Activated naive CD4-positive, alpha-beta T cell treated with anti-CD3 and anti-CD28 coated beads, Interleukin-2, amount 50 U/mL, for 24 hours (primary cell): Measurements from ENCODE around the gene TMEM263.
A peak's percentile ranks its signal among the peaks of the same experiment; 100 is the strongest.

Experiments used
- H3K27ac Mint-ChIP-seq: one replicate; pipeline ENCODE4 v1.8.0; 2021; ENCODE audit warnings: mild to moderate bottlenecking, mixed read lengths
- H3K27me3 Mint-ChIP-seq: one replicate; pipeline ENCODE4 v1.8.0; 2021; ENCODE audit warnings: mixed read lengths
- H3K36me3 Mint-ChIP-seq: one replicate; pipeline ENCODE4 v1.8.0; 2021; ENCODE audit warnings: mixed read lengths
- H3K4me1 Mint-ChIP-seq: one replicate; pipeline ENCODE4 v1.8.0; 2021; ENCODE audit warnings: mixed read lengths
- H3K4me3 Mint-ChIP-seq: one replicate; pipeline ENCODE4 v1.8.0; 2021; ENCODE audit warnings: mild to moderate bottlenecking, mixed read lengths
- H3K9me3 Mint-ChIP-seq: one replicate; pipeline ENCODE4 v1.8.0; 2021; ENCODE audit warnings: mixed read lengths

TMEM263 gene

DNA sequence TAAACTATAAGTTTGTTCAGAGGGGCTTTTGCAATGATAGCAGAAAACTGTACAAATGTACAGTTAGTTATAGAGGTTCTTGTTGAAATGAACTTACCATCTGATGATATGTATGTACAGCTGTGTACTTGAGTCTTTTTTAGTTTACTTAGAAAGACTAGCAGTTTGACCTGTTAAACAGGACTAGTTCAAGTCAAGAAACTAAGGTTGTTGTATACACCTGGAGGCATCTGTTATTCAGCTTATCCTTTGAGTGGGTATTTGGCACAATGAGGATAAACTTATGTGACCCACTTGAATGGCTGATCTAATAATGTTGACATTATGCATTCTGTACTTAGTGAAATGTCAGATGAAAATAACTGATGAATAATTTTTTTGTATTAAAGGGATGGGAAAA lies 17.8 kb downstream of the TMEM263 start:
- H3K4me1 Mint-ChIP-seq = peaks cover 31% of the 10 kb centered on the region
- no peak overlapping the region for H3K4me3 Mint-ChIP-seq
- H3K36me3 Mint-ChIP-seq = peaks cover 11% of the 10 kb centered on the region
- no peak overlapping the region for H3K27ac Mint-ChIP-seq
- no peaks in the 10 kb centered on the region for H3K27me3 Mint-ChIP-seq
- no peaks in the 10 kb centered on the region for H3K9me3 Mint-ChIP-seq

DNA sequence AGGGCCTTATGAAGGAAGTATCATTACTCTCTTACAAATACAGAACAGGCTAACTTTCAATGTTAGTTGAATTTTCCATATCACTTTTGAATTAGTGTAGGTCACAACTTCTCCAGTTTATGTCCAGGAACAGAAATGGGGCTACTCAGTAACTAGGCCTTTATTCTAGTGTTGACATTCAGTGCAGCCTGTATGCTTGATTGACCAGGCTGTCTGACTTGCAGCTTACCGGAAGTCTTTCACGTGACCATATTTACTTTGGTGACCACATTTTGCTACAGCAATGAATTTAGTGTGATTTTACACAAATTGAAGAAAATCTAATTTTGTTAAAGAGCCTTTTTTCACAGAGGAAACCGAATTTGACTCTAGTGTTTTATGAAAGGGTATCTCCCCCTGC lies 18.8 kb downstream of the TMEM263 start:
- H3K9me3 Mint-ChIP-seq = no peaks in the 10 kb centered on the region
- peak overlapping the region; percentile 14 for H3K27ac Mint-ChIP-seq
- H3K27me3 Mint-ChIP-seq = no peaks in the 10 kb centered on the region
- peaks cover 31% of the 10 kb centered on the region for H3K4me1 Mint-ChIP-seq
- peaks cover 13% of the 10 kb centered on the region for H3K36me3 Mint-ChIP-seq
- no peak overlapping the region for H3K4me3 Mint-ChIP-seq

DNA sequence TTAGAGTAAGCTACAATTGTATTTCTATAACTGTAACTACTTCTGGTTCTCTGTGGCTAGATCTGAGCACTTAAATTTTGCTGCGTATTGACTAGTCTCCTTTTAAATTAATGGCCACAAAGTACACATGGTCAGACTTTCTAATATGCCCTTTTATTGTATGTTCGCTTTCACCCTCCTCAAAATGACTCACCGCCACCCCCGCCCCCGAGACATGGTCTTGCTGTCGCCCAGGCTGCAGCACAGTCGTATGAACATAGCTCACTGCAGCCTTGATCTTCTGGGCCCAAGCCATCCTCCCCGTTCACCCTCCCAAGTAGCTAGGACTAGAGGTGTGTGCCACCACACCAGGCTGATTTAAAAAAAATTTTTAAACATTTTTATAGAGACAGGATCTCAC lies 19.4 kb downstream of the TMEM263 start:
- no peaks in the 10 kb centered on the region for H3K27me3 Mint-ChIP-seq
- peaks cover 13% of the 10 kb centered on the region for H3K36me3 Mint-ChIP-seq
- H3K27ac Mint-ChIP-seq = peak overlapping the region; percentile 14
- peaks cover 31% of the 10 kb centered on the region for H3K4me1 Mint-ChIP-seq
- H3K4me3 Mint-ChIP-seq = no peak overlapping the region
- no peaks in the 10 kb centered on the region for H3K9me3 Mint-ChIP-seq

DNA sequence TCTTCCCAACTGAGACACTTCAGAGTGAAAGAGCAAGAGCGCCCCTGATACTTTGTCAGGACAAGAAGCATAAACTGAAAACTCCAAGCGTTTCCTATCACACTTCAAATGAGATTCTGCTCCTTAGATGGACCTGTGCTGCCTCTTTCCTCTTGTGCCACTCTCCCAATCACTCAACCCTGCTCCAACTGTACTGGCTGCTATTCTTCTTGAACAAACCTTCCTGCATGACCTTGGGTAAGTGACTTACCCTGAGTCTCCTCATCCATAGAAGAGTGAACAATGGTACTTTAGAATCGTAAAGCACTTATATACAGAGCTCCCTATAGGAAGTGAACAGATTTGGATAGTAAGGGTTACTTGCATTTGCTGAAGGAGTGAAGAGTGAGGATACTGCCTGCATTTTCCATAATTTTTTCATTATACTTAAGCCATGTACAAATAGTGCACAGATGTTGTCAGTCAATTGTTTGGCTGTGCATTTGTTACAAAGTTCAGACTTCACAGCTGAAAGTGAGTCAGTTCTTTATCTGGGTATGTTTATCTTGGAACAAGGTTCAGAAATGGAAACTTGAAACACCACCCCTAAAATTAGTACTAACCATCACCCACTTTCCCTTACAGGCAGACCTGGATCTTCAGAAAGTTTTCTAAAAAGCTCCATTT lies 20.4 kb downstream of the TMEM263 start:
- peaks cover 27% of the 10 kb centered on the region for H3K4me1 Mint-ChIP-seq
- no peaks in the 10 kb centered on the region for H3K27me3 Mint-ChIP-seq
- H3K9me3 Mint-ChIP-seq = no peaks in the 10 kb centered on the region
- peak overlapping the region; percentile 88 for H3K27ac Mint-ChIP-seq
- H3K36me3 Mint-ChIP-seq = peaks cover 10% of the 10 kb centered on the region
- no peak overlapping the region for H3K4me3 Mint-ChIP-seq

DNA sequence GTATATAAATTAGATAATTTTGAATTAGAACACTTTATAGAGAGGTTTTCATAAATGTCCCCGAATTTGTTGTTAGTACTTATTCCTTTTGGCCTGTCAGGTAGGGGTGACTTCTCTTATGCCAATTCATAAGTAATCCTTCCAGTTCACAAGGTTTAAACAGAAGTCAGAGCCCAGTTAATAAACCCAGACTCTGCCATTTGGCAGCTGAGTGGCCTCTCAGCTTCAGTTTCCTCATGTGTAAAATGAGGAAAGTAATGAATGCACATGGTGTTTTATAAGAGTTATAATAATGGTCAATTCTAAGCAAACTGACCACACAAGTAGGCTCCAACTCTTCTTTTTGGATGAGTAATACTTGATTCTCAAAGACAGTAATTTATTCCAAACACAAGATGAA lies 21.0 kb downstream of the TMEM263 start:
- peaks cover 24% of the 10 kb centered on the region for H3K4me1 Mint-ChIP-seq
- H3K27ac Mint-ChIP-seq = no peak overlapping the region
- no peaks in the 10 kb centered on the region for H3K27me3 Mint-ChIP-seq
- no peaks in the 10 kb centered on the region for H3K9me3 Mint-ChIP-seq
- no peak overlapping the region for H3K4me3 Mint-ChIP-seq
- peaks cover 9% of the 10 kb centered on the region for H3K36me3 Mint-ChIP-seq

DNA sequence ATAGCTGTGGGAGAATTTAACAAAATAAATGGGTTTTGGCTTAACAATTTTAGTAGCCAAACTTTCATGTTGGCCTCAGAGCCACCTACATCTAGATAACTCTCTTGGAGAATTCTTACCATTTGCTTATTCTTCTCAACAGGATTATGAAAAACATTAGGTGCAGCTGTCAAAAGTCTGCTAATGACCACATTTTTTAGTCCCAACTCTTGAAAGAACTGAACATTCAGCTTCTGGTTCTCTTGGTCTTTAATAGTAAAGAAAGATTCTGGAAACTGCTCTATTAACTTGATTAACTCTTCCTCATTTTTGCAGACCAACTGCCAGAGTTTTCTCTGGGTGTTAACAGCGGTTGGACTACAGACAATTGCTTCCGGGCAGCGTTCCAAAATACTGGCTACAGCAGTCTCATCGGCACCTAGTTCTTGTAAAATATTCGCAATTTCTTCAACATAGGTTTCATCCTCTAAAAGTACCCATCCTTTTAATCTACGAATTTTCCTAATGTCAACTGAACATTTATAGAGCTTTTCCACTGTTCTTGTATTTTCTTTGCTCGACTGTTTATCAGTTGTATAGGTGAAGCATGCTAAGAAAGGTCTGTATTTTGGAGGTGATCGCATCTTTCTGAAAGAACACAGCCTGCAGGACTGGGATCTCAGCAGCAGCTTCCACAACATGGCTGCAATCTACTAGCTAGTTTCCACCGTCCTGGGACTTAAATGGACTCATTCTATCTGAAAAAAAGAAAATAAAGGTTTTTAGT lies 22.5 kb downstream of the TMEM263 start:
- H3K4me1 Mint-ChIP-seq = peaks cover 26% of the 10 kb centered on the region
- no peaks in the 10 kb centered on the region for H3K27me3 Mint-ChIP-seq
- no peak overlapping the region for H3K4me3 Mint-ChIP-seq
- peaks cover 9% of the 10 kb centered on the region for H3K36me3 Mint-ChIP-seq
- H3K9me3 Mint-ChIP-seq = no peaks in the 10 kb centered on the region
- H3K27ac Mint-ChIP-seq = peak overlapping the region; percentile 72

DNA sequence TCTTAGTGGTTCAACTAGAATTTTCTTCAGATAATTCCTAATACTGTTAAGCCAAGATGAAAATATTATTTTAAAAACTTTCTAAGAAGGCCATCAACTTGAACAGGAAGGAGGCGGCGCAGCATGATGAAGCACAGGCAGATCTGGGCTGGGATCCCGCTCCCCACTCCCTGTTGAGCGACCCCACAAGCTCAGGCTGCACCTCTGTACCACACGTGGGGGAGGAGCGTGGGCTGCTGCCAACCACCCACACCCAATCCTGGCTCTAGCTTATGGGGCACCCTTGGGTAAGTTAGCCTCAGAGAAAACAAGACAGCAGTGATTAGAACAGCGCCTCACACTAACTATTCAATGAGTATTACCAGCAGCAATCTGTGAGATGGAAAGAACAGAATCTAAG lies 25.2 kb downstream of the TMEM263 start:
- Mint-ChIP-seq H3K36me3 (peaks cover 24% of the 10 kb centered on the region), H3K27ac (no peak overlapping the region), H3K4me1 (peaks cover 36% of the 10 kb centered on the region), H3K27me3 (no peaks in the 10 kb centered on the region), H3K4me3 (no peak overlapping the region), H3K9me3 (peaks cover 19% of the 10 kb centered on the region)

DNA sequence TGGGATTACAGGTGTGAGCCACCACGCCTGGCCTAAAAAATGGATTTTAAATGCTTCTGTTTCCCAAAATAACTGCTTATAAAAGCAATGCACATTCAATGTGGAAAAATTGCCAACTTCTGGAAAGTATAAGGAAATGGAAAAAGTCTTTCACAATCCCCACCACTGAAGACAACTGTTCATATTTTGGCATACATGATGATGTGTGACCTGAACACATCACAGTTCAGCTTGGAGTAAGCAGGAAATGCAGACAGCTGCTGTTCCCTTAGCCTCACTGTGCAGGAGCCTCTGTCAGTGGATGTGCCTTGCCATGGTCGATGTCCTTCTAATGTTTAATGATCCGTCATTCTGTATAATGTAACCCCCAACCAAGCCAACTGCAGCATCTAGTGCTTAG lies 26.1 kb downstream of the TMEM263 start:
- H3K27ac Mint-ChIP-seq = no peak overlapping the region
- peaks cover 42% of the 10 kb centered on the region for H3K4me1 Mint-ChIP-seq
- H3K4me3 Mint-ChIP-seq = no peak overlapping the region
- no peaks in the 10 kb centered on the region for H3K27me3 Mint-ChIP-seq
- H3K9me3 Mint-ChIP-seq = peaks cover 19% of the 10 kb centered on the region
- H3K36me3 Mint-ChIP-seq = peaks cover 24% of the 10 kb centered on the region

DNA sequence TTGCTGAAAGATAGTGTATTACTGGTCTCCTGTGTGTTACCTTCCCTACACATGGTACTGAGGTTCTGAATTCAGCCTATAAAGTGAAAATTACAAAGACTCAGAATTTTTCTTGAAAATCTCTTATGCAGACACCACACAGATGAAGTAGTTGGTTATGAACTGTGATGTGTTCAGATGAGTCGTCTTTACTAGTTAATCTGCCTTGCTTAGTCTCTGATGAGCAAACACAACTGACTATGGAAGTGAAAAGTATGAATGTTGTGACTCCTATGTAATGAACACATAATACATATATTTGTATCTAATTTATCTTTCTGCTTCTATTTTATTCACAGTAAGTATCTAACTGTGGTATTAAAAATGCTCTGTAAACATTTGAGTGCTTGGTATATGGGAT lies 26.5 kb downstream of the TMEM263 start:
- Mint-ChIP-seq H3K4me1 (peaks cover 44% of the 10 kb centered on the region), H3K4me3 (no peak overlapping the region), H3K9me3 (peaks cover 19% of the 10 kb centered on the region), H3K27me3 (no peaks in the 10 kb centered on the region), H3K36me3 (peaks cover 24% of the 10 kb centered on the region), H3K27ac (no peak overlapping the region)

DNA sequence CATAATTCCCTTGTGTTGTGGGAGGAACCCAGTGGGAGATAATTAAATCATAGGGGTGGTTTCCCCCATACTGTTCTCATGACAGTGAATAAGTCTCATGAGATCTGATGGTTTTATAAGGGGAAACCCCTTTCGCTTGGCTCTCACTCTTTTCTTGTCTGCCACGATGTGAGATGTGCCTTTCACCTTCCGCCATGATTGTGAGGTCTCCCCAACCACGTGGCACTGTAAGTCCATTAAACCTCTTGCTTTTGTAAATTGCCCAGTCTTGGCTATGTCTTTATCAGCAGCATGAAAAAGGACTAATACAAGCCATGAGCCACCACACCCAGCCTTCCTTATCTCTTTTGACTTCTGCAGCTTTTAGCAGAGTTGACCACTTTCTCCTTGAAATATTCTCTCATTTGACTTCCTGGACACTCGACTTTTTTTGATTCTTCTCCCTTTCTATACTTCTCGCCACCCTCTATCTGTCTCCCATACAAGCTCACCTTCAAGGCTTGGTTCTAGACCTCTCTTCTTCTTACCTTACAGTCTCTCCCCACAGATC lies 29.0 kb downstream of the TMEM263 start:
- peaks cover 18% of the 10 kb centered on the region for H3K36me3 Mint-ChIP-seq
- H3K27ac Mint-ChIP-seq = peak overlapping the region; percentile 73
- peaks cover 51% of the 10 kb centered on the region for H3K4me1 Mint-ChIP-seq
- no peaks in the 10 kb centered on the region for H3K27me3 Mint-ChIP-seq
- H3K9me3 Mint-ChIP-seq = peaks cover 19% of the 10 kb centered on the region
- peak overlapping the region; percentile 50 for H3K4me3 Mint-ChIP-seq

DNA sequence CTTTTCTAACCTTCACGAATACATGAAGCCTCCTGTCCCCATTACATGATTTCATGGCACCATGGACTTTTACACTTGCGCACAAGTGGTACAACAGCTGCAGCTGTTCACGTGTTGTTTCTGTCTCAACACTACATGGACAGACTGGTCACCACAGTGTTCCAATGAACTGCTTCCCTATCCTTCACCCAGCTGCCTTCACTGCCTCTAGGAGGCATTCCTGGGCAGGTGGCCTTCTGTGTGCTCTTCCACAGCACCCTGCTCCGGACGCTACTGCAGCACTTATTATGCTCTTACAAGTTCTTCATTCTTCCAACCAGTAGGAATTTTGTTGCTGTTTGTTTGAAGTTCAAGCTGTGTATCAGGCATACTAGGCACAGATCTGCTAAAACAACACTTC lies 29.8 kb downstream of the TMEM263 start:
- H3K4me3 Mint-ChIP-seq = peak overlapping the region; percentile 96

DNA sequence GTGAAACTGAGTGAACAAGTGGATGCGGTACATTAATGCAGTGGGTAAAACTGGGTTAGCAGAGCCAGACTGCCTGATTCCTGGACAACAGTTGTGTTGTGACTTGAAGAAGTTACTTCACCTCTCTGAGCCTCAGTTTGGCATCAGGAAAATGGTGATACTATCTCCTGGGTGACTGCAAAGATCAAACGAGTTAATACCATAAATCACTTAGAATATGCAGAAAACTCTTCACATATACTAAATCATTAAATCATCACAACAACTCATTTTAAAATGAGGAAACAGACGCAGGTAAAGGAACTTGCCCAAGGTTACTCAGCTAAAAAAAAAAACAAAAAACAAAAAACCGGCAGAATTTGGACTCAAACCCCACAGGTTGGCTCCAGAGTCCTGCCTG lies 30.4 kb downstream of the TMEM263 start:
- peak overlapping the region; percentile 96 for H3K4me3 Mint-ChIP-seq

More for the DNA sequence above, 29.8 kb downstream of the TMEM263 start:
- Mint-ChIP-seq H3K27me3 (no peaks in the 10 kb centered on the region), H3K9me3 (peaks cover 19% of the 10 kb centered on the region), H3K27ac (peak overlapping the region; percentile 64), H3K36me3 (peaks cover 18% of the 10 kb centered on the region), H3K4me1 (peaks cover 51% of the 10 kb centered on the region)

DNA sequence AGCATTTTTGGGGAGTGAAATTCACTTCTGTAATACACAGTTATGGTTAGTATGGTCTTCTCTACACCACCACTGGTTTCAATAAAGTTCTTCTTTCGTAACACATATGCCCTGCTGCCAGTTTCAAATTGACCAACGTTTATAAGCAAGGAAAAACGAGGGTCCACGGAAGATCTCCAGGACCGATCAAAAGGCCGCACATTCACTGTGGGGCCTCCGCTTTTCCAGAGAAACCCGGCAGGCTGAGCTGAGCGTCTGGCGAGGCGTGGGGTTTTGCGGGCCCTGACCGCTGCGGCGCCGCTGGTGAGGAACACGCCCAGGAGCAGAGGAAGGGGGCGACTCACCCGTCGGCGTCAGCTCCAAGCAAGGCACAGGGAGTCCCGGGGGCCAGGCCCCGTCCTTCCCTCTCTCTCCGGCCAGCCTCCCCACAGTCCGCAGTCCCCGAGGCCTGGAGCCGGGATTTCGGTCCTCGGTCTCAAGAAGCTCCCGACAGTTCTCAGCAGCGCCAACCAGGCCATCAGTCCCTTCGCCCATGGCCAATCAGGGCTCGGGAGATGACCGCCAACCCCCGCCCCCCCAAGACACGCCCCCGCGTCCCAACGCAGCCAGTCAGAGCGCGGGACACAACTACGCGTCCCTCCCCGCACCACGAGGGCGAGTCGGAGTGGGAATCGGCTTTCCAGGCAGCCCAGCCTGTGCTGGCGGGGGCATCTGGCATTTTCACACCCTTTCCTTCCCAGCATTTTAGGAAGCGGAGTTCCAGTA lies 31.1 kb downstream of the TMEM263 start, which contains the start of gene MTERF2:
TSS of gene MTERF2 (minus strand) at position 522 of the 765 bp plus-strand sequence. CDS start 8,432 bp downstream, outside the sequence.
- H3K9me3 Mint-ChIP-seq = peaks cover 19% of the 10 kb centered on the region
- H3K27me3 Mint-ChIP-seq = no peaks in the 10 kb centered on the region
- peaks cover 18% of the 10 kb centered on the region for H3K36me3 Mint-ChIP-seq
- peak within 1 kb of the TSS; percentile 96 for H3K4me3 Mint-ChIP-seq
- H3K4me1 Mint-ChIP-seq = peaks cover 51% of the 10 kb centered on the region
- H3K27ac Mint-ChIP-seq = peak within 1 kb of the TSS; percentile 75

More for the DNA sequence above, 30.4 kb downstream of the TMEM263 start:
- peaks cover 51% of the 10 kb centered on the region for H3K4me1 Mint-ChIP-seq
- no peak overlapping the region for H3K27ac Mint-ChIP-seq
- no peaks in the 10 kb centered on the region for H3K27me3 Mint-ChIP-seq
- H3K36me3 Mint-ChIP-seq = peaks cover 18% of the 10 kb centered on the region
- peaks cover 19% of the 10 kb centered on the region for H3K9me3 Mint-ChIP-seq

DNA sequence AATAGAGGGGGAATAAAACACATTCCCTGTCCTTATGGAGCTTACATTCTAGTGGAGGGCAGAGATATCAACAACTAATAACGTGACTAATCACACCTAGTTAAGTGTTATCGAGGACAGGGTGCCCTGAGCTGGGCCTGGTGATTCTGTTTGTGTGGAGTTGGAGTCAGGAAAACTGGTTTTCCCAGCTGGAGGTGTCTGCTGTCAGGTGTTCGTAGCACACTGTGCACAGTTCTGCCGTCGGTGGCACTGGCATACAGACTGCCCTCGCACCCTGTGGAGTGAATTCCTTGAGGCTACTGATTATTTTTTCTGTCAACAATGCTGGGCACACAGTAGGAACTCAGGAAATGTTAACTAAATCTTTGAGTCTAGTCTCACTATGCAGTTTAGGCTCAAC lies 32.1 kb downstream of the TMEM263 start:
- no peaks in the 10 kb centered on the region for H3K27me3 Mint-ChIP-seq
- peaks cover 18% of the 10 kb centered on the region for H3K36me3 Mint-ChIP-seq
- H3K9me3 Mint-ChIP-seq = peaks cover 19% of the 10 kb centered on the region
- peak overlapping the region; percentile 75 for H3K27ac Mint-ChIP-seq
- H3K4me3 Mint-ChIP-seq = peak overlapping the region; percentile 96
- H3K4me1 Mint-ChIP-seq = peaks cover 46% of the 10 kb centered on the region

DNA sequence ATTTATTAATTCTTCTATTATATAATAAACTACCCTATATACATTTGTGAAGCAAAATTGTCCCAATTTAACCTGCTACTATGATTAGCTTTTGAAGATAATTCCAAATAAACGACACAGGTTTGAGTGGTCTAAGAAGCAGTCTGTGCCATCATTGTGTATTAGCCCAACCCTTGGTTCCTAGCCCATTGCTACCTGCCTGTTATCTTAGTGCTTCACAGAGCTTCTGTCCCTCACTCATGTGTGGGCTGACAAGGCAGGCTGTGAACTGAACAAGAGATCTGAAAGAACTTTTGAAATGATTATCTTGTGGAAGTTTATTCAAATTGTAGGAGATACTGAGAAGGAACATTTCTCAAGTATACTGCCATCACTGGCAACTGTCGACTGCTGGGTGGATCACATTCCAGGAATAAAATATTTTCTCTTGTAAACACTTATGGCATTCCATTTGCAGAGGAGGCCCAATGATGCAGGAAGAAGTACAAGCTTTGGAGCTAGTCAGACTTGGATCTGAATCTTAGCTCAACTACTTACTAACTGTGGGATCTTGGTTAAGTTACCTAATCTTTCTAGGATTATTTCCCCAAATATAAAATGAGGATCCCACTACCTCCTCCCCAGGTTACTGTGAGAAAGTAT lies 39.0 kb downstream of the TMEM263 start:
- H3K36me3 Mint-ChIP-seq = peaks cover 15% of the 10 kb centered on the region
- H3K9me3 Mint-ChIP-seq = no peaks in the 10 kb centered on the region
- no peak overlapping the region for H3K4me3 Mint-ChIP-seq
- H3K27ac Mint-ChIP-seq = no peak overlapping the region
- no peaks in the 10 kb centered on the region for H3K27me3 Mint-ChIP-seq
- H3K4me1 Mint-ChIP-seq = no peaks in the 10 kb centered on the region
